ENCODE results near the gene EMSY. TPM values are rescaled to one million over a fixed set of nuclear protein-coding genes. Genes with fewer than 3 reads are reported as not detected.

EMSY gene
- total RNA-seq, 4 donors from 2014 or later: 32.7 to 58.0 (median 46.4) TPM

- Histone ChIP-seq H3K4me3 (replicated peaks in 1 of 3) (no peak overlapping the region), H3K27me3 (no peaks in the 10 kb centered on the region), H3K36me3 (no peaks in the 10 kb centered on the region), H3K9me3 (no peaks in the 10 kb centered on the region), H3K27ac (no peak overlapping the region), H3K4me1 (peaks cover 6 to 8% of the 10 kb centered on the region in 2 donors)
- WGBS, 2 donors: 94 to 98% methylated on average over 4 of the region's 4 CpGs
- TF ChIP-seq POLR2A (IDR thresholded peaks at IDR 0.05) (no peak), CTCF (IDR thresholded peaks at IDR 0.05) (no peak)
- no peak for DNase-seq
- intact Hi-C loops (cut with DNase I): no loop called here
Observed at GRCh38 chr11:76406359-76406758, 38.5 kb upstream of the EMSY start.

DNA sequence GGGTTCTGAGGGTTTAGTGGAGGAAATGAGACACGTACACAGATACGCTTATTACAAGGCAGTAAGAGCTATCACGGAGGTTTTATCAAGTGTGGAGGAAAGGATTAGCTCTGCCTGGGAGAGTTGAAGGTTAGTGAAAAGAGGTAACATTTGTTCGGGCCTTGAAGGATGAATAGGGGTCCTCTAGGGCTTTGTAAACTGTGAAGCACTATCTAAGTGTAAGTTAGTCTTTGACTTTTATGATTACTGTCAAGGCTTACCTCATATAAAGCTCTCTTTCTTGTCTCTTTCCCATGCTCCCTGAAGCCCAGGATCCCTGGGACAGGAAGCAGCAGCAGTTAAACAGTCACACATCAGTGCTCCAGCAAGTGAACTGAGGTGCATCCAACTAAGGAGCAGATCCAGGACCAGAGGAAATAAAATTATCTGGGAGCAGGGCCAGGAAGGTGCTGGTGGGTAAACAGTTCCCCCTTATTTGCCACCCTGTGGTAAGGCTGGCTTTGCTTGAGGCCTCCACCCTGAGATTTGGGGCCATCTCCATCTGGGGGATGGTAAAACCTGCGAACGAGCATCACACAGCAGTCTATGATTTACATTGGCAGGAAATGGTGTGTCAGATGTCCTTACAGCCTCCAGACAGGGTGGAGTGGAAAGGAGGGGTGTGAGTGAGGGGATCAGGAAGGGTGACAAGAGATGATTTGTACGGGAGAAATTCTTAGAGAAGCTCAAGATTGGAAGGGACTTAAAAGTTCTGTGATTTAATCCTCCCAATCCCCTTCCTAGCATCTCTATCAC, 36.5 kb upstream of the EMSY start:
- 38 to 44% methylated on average over 7 of the region's 7 CpGs for WGBS, 2 donors
- TF ChIP-seq POLR2A (IDR thresholded peaks at IDR 0.05) (no peak), CTCF (IDR thresholded peaks at IDR 0.05) (no peak)
- Histone ChIP-seq H3K4me3 (replicated peaks in 1 of 3) (no peak overlapping the region), H3K27ac (peak overlapping the region in 2 of 3 donors; percentile 27 to 35), H3K9me3 (no peaks in the 10 kb centered on the region), H3K4me1 (peaks cover 4 to 6% of the 10 kb centered on the region in 2 donors), H3K27me3 (no peaks in the 10 kb centered on the region), H3K36me3 (no peaks in the 10 kb centered on the region)
- intact Hi-C loops (cut with DNase I): no loop called here
- DNase-seq: peak; percentile 50 to 56

- DNase-seq: no peak
- Histone ChIP-seq H3K4me3 (replicated peaks in 1 of 3) (no peak overlapping the region), H3K4me1 (peaks cover 4 to 6% of the 10 kb centered on the region in 2 donors), H3K27ac (no peak overlapping the region), H3K36me3 (no peaks in the 10 kb centered on the region), H3K9me3 (no peaks in the 10 kb centered on the region), H3K27me3 (no peaks in the 10 kb centered on the region)
- no peak for TF ChIP-seq POLR2A (IDR thresholded peaks at IDR 0.05)
- no peak for TF ChIP-seq CTCF (IDR thresholded peaks at IDR 0.05)
- 65 to 80% methylated on average over 6 to 10 of the region's 10 CpGs for WGBS, 2 donors
- intact Hi-C loops (cut with DNase I): no loop called here
Observed at GRCh38 chr11:76410851-76411357, 33.9 kb upstream of the EMSY start.

GRCh38 chr11:76415073-76415472, 29.7 kb upstream of the EMSY start:
- H3K36me3 ChIP-seq: no peaks in the 10 kb centered on the region
- peak in 1 of 2 donors; percentile 2 for DNase-seq
- no peak overlapping the region for H3K27ac ChIP-seq
- H3K9me3 ChIP-seq: no peaks in the 10 kb centered on the region
- H3K27me3 ChIP-seq: no peaks in the 10 kb centered on the region
- no peak for TF ChIP-seq CTCF (IDR thresholded peaks at IDR 0.05)
- no peak for TF ChIP-seq POLR2A (IDR thresholded peaks at IDR 0.05)
- no peak overlapping the region for H3K4me3 ChIP-seq (replicated peaks in 1 of 3)
- intact Hi-C loops (cut with DNase I): no loop called here
- no peaks in the 10 kb centered on the region for H3K4me1 ChIP-seq

- intact Hi-C loops (cut with DNase I): no loop called here
Observed at GRCh38 chr11:76419896-76420295, 24.9 kb upstream of the EMSY start.

More at GRCh38 chr11:76419896-76420295, 24.9 kb upstream of the EMSY start:
- Histone ChIP-seq H3K27me3 (no peaks in the 10 kb centered on the region), H3K27ac (no peak overlapping the region), H3K4me1 (no peaks in the 10 kb centered on the region), H3K36me3 (no peaks in the 10 kb centered on the region), H3K9me3 (no peaks in the 10 kb centered on the region), H3K4me3 (replicated peaks in 1 of 3) (no peak overlapping the region)
- DNase-seq: no peak
- TF ChIP-seq POLR2A (IDR thresholded peaks at IDR 0.05): no peak
- peak in 1 of 6 experiments; percentile 10 for TF ChIP-seq CTCF (IDR thresholded peaks at IDR 0.05)
- WGBS, 2 donors: 49 to 71% methylated on average over 3 of the region's 3 CpGs

Measured in thyroid gland (tissue), 4 donors.